Smooth muscle cell (in vitro differentiated cells): ENCODE data around the gene CITED4. TPM values are rescaled to one million over a fixed set of nuclear protein-coding genes. Genes with fewer than 3 reads are reported as not detected.
A peak's percentile ranks its signal among the peaks of the same experiment; 100 is the strongest.
"Not testable (repeated sequence)": the region's sequence is repeated elsewhere in the genome, so short reads cannot be mapped to it uniquely, and the experiment has no call there.

Experiments
- DNase-seq: peaks from one replicate; lab custom pipeline; 2025; ENCODE audit not compliant: unreplicated experiment; lab: John Stamatoyannopoulos, UW
- H2AFZ ChIP-seq: fragments of 200-600 bp; sonication (generic); 2 replicates; pipeline ENCODE4 v1.6.0; 2016; ENCODE audit warnings: antibody characterized with exemption, low read depth, mild to moderate bottlenecking
- H3F3A ChIP-seq: fragments of 200-600 bp; sonication (generic); 2 replicates; pipeline ENCODE4 v1.6.0; 2017; ENCODE audit warnings: antibody characterized with exemption, low read depth
- H3K27ac ChIP-seq: fragments of 200-600 bp; sonication (generic); 2 replicates; pipeline ENCODE4 v1.5.1; 2016; ENCODE audit warnings: low read depth, mild to moderate bottlenecking
- H3K27me3 ChIP-seq: fragments of 200-600 bp; sonication (generic); 2 replicates; pipeline ENCODE4 v1.6.1; 2016; ENCODE audit warnings: low read depth, mild to moderate bottlenecking
- H3K36me3 ChIP-seq: fragments of 200-600 bp; sonication (generic); 2 replicates; pipeline ENCODE4 v1.5.1; 2016; ENCODE audit warnings: low read depth
- H3K4me1 ChIP-seq: fragments of 200-600 bp; sonication (generic); 2 replicates; pipeline ENCODE4 v1.5.1; 2016; ENCODE audit warnings: low read depth
- H3K4me2 ChIP-seq: fragments of 200-600 bp; sonication (generic); 2 replicates; pipeline ENCODE4 v1.6.0; 2016; ENCODE audit warnings: mild to moderate bottlenecking
- H3K4me3 ChIP-seq: fragments of 200-600 bp; sonication (generic); 2 replicates; pipeline ENCODE4 v1.5.1; 2016; ENCODE audit warnings: mild to moderate bottlenecking
- H3K79me2 ChIP-seq: fragments of 200-600 bp; sonication (generic); 2 replicates; pipeline ENCODE4 v1.6.0; 2016; ENCODE audit warnings: low read depth, mild to moderate bottlenecking
- H3K9ac ChIP-seq: fragments of 200-600 bp; sonication (generic); 2 replicates; pipeline ENCODE4 v1.6.0; 2016; ENCODE audit warnings: low read depth
- H3K9me3 ChIP-seq: fragments of 200-600 bp; sonication (generic); replicated peaks from 2 replicates; pipeline ENCODE4 v1.5.1; 2016; ENCODE audit warnings: low read depth
- H4K20me1 ChIP-seq: fragments of 200-600 bp; sonication (generic); 2 replicates; pipeline ENCODE4 v1.6.0; 2016; ENCODE audit warnings: low read depth
- CTCF ChIP-seq: fragments of 200-600 bp; sonication (generic); IDR thresholded peaks from 2 replicates; pipeline ENCODE4 v1.5.1; 2017; ENCODE audit warnings: borderline replicate concordance, mild to moderate bottlenecking, antibody characterized with exemption; ENCODE audit not compliant: insufficient read depth, poor library complexity, severe bottlenecking
- WGBS: methylation state at CpG from one replicate; pipeline ENCODE4 v1.1.7; 2016; ENCODE audit warnings: low lambda C conversion rate; 5-methylcytosine and 5-hydroxymethylcytosine counted together
- polyA plus RNA-seq: library from polyadenylated mRNA; unstranded; fragments of >200 nt; fragmentation: Nextera tagmentation; extraction: Ambion mirVana; gene quantifications from 2 replicates; pipeline ENCODE4 v1.2.1, GENCODE V29; 2016
- total RNA-seq: library from RNA; depleted of rRNA; stranded (reverse); fragments of >200 nt; gene quantifications from 2 replicates; pipeline ENCODE4 v1.2.3, GENCODE V29; 2014

CITED4 gene
- total and polyA plus RNA-seq, 2 experiments from 2014 or later = 5.5 to 10.7 TPM

GRCh38 chr1:40898431-40898901 lies 36.3 kb upstream of the CITED4 start:
- Histone ChIP-seq H3K4me1 (no peaks in the 10 kb centered on the region), H3F3A (no peaks in the 10 kb centered on the region), H3K9ac (no peak overlapping the region), H2AFZ (no peak overlapping the region), H3K4me3 (no peak overlapping the region), H3K27ac (peak overlapping the region; percentile 57), H4K20me1 (no peaks in the 10 kb centered on the region), H3K9me3 (peaks cover 6% of the 10 kb centered on the region), H3K36me3 (no peaks in the 10 kb centered on the region), H3K79me2 (no peaks in the 10 kb centered on the region), H3K4me2 (no peak overlapping the region), H3K27me3 (no peaks in the 10 kb centered on the region)
- WGBS = 74% methylated on average over 4 of the region's 4 CpGs
- TF ChIP-seq CTCF = no peak
- no peak for DNase-seq

GRCh38 chr1:40897513-40897912 lies 35.4 kb upstream of the CITED4 start:
- no peaks in the 10 kb centered on the region for H4K20me1 ChIP-seq
- H3F3A ChIP-seq = no peaks in the 10 kb centered on the region
- peak overlapping the region; percentile 57 for H3K27ac ChIP-seq
- no peaks in the 10 kb centered on the region for H3K27me3 ChIP-seq
- WGBS = 48% methylated on average over 4 of the region's 4 CpGs
- H3K36me3 ChIP-seq = no peaks in the 10 kb centered on the region
- no peak overlapping the region for H3K9ac ChIP-seq
- H3K79me2 ChIP-seq = no peaks in the 10 kb centered on the region
- no peak overlapping the region for H2AFZ ChIP-seq
- no peak for DNase-seq
- no peak overlapping the region for H3K4me2 ChIP-seq
- H3K9me3 ChIP-seq = peaks cover 6% of the 10 kb centered on the region
- no peaks in the 10 kb centered on the region for H3K4me1 ChIP-seq
- H3K4me3 ChIP-seq = no peak overlapping the region
- TF ChIP-seq CTCF = no peak

- no peaks in the 10 kb centered on the region for H4K20me1 ChIP-seq
- 93% methylated on average over 3 of the region's 3 CpGs for WGBS
- peaks cover 6% of the 10 kb centered on the region for H3K9me3 ChIP-seq
- H3K4me1 ChIP-seq = no peaks in the 10 kb centered on the region
- H3K36me3 ChIP-seq = no peaks in the 10 kb centered on the region
- no peak overlapping the region for H3K9ac ChIP-seq
- H3K4me2 ChIP-seq = no peak overlapping the region
- TF ChIP-seq CTCF = no peak
- no peaks in the 10 kb centered on the region for H3F3A ChIP-seq
- H3K27ac ChIP-seq = no peak overlapping the region
- DNase-seq = no peak
- H3K79me2 ChIP-seq = no peaks in the 10 kb centered on the region
- no peak overlapping the region for H2AFZ ChIP-seq
- H3K27me3 ChIP-seq = no peaks in the 10 kb centered on the region
- no peak overlapping the region for H3K4me3 ChIP-seq
Measured at GRCh38 chr1:40896482-40896881, 34.3 kb upstream of the CITED4 start.

GRCh38 chr1:40895601-40896000 lies 33.4 kb upstream of the CITED4 start:
- Histone ChIP-seq H3K4me1 (no peaks in the 10 kb centered on the region), H4K20me1 (no peaks in the 10 kb centered on the region), H3K27ac (no peak overlapping the region), H3F3A (no peaks in the 10 kb centered on the region), H3K9ac (no peak overlapping the region), H3K27me3 (no peaks in the 10 kb centered on the region), H2AFZ (no peak overlapping the region), H3K9me3 (peaks cover 6% of the 10 kb centered on the region), H3K4me2 (no peak overlapping the region), H3K36me3 (no peaks in the 10 kb centered on the region), H3K79me2 (no peaks in the 10 kb centered on the region), H3K4me3 (no peak overlapping the region)
- no peak for TF ChIP-seq CTCF
- 96% methylated on average over 1 of the region's 1 CpG for WGBS
- DNase-seq = no peak

GRCh38 chr1:40894858-40895257 lies 32.7 kb upstream of the CITED4 start:
- not testable (repeated sequence) for H3F3A ChIP-seq, DNase-seq, H2AFZ ChIP-seq, H3K36me3 ChIP-seq, H3K4me1 ChIP-seq, H3K79me2 ChIP-seq, H3K4me3 ChIP-seq, H3K9me3 ChIP-seq, H3K4me2 ChIP-seq, H4K20me1 ChIP-seq, H3K27ac ChIP-seq, H3K9ac ChIP-seq, H3K27me3 ChIP-seq
- 83% methylated on average over 2 of the region's 2 CpGs for WGBS
